SH-SY5Y (cell line): Measurements from ENCODE around the gene MYMK.

ENCODE experiments used
- GATA2 ChIP-seq: IDR thresholded peaks from 2 replicates; pipeline ENCODE4 v1.6.1; 2011; ENCODE audit warnings: mild to moderate bottlenecking, low read depth, low read length
- GATA3 ChIP-seq: IDR thresholded peaks from 2 replicates; pipeline ENCODE4 v1.6.1; 2011; ENCODE audit warnings: low read depth, mild to moderate bottlenecking, low read length, moderate library complexity

DNA sequence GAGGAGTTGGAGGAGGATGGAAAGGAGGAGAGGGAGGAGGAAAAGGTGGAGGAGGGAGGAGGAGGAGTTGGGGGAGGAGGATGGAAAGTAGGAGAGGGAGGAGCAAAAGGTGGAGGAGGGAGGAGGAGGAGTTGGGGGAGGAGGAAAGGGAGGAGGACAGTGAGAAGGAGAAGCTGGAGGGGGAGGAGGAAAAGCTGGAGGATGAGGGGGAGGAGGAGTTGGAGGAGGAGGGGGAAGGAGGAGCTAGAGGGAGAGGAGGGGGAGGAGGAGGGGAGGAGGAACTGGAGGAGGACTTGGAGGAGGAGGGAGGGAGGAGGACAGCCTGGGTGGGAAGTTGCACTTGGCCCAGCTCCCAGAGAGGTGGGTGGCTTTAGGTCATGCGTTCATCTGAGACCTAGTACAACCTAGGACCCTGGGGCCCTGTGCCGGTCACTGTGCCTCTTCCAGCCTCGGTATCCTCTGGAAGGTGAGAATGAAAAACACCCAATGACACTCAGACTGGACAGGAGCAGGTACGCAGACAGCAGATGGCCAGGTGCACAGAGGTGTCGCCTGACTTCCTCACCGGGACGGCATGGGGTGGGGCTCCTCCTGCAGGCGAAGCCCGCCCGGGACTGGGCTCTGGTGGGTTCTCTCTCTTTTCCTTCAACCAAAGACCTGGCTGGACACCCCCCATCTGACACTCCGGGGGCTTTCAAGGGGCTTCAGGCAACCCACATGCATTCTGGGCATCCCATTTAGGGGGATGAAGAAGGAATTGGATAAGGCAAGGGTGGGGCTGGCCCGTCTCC, 33.7 kb downstream of the MYMK start:
- TF ChIP-seq GATA2: no peak
- TF ChIP-seq GATA3: no peak
